ENCODE results near the gene CYP26A1.
A peak's percentile ranks its signal among the peaks of the same experiment; 100 is the strongest.

Gene CYP26A1

GRCh38 chr10:93061594-93062513 lies 11.8 kb upstream of the CYP26A1 start:
- no peaks in the 10 kb centered on the region for H3K9me3 Mint-ChIP-seq (ENCODE audit: low read depth)
- peaks cover 23% of the 10 kb centered on the region for H3K4me1 Mint-ChIP-seq (ENCODE audit: low read depth)
- H3K27me3 Mint-ChIP-seq, result peaks cover 22% of the 10 kb centered on the region
- peaks cover 16% of the 10 kb centered on the region for H3K36me3 Mint-ChIP-seq
- no peak overlapping the region for H3K27ac Mint-ChIP-seq
- peak overlapping the region; percentile 77 for H3K4me3 Mint-ChIP-seq

GRCh38 chr10:93062514-93063143 lies 11.1 kb upstream of the CYP26A1 start:
- Mint-ChIP-seq H3K9me3 (ENCODE audit: low read depth) (no peaks in the 10 kb centered on the region), H3K27me3 (peaks cover 29% of the 10 kb centered on the region), H3K36me3 (peaks cover 12% of the 10 kb centered on the region), H3K4me1 (ENCODE audit: low read depth) (peaks cover 23% of the 10 kb centered on the region), H3K4me3 (peak overlapping the region; percentile 77), H3K27ac (no peak overlapping the region)

GRCh38 chr10:93063144-93063976 lies 10.3 kb upstream of the CYP26A1 start:
- Mint-ChIP-seq H3K36me3 (peaks cover 8% of the 10 kb centered on the region), H3K9me3 (ENCODE audit: low read depth) (no peaks in the 10 kb centered on the region), H3K4me1 (ENCODE audit: low read depth) (peaks cover 25% of the 10 kb centered on the region), H3K27ac (no peak overlapping the region), H3K27me3 (peaks cover 32% of the 10 kb centered on the region), H3K4me3 (peak overlapping the region; percentile 58)

GRCh38 chr10:93063977-93064660 lies 9.6 kb upstream of the CYP26A1 start:
- H3K4me1 Mint-ChIP-seq (ENCODE audit: low read depth), result peaks cover 30% of the 10 kb centered on the region
- peaks cover 3% of the 10 kb centered on the region for H3K36me3 Mint-ChIP-seq
- H3K4me3 Mint-ChIP-seq, result peak overlapping the region; percentile 58
- peaks cover 40% of the 10 kb centered on the region for H3K27me3 Mint-ChIP-seq
- no peaks in the 10 kb centered on the region for H3K9me3 Mint-ChIP-seq (ENCODE audit: low read depth)
- no peak overlapping the region for H3K27ac Mint-ChIP-seq

GRCh38 chr10:93064874-93065660 lies 8.6 kb upstream of the CYP26A1 start:
- no peak overlapping the region for H3K27ac Mint-ChIP-seq
- no peak overlapping the region for H3K4me3 Mint-ChIP-seq
- H3K9me3 Mint-ChIP-seq (ENCODE audit: low read depth), result no peaks in the 10 kb centered on the region
- peaks cover 27% of the 10 kb centered on the region for H3K4me1 Mint-ChIP-seq (ENCODE audit: low read depth)
- peaks cover 40% of the 10 kb centered on the region for H3K27me3 Mint-ChIP-seq
- H3K36me3 Mint-ChIP-seq, result no peaks in the 10 kb centered on the region

- no peak overlapping the region for H3K27ac Mint-ChIP-seq
- H3K9me3 Mint-ChIP-seq (ENCODE audit: low read depth), result no peaks in the 10 kb centered on the region
- H3K4me1 Mint-ChIP-seq (ENCODE audit: low read depth), result peaks cover 27% of the 10 kb centered on the region
- no peaks in the 10 kb centered on the region for H3K36me3 Mint-ChIP-seq
- peaks cover 44% of the 10 kb centered on the region for H3K27me3 Mint-ChIP-seq
- no peak overlapping the region for H3K4me3 Mint-ChIP-seq
These were observed 7.8 kb upstream of the CYP26A1 start for GRCh38 chr10:93065675-93066543.

- Mint-ChIP-seq H3K4me1 (ENCODE audit: low read depth) (peaks cover 27% of the 10 kb centered on the region), H3K36me3 (no peaks in the 10 kb centered on the region), H3K9me3 (ENCODE audit: low read depth) (no peaks in the 10 kb centered on the region), H3K4me3 (no peak overlapping the region), H3K27ac (no peak overlapping the region), H3K27me3 (peaks cover 46% of the 10 kb centered on the region)
These were observed 7.2 kb upstream of the CYP26A1 start for GRCh38 chr10:93066544-93066913.

- no peaks in the 10 kb centered on the region for H3K9me3 Mint-ChIP-seq (ENCODE audit: low read depth)
- peaks cover 48% of the 10 kb centered on the region for H3K27me3 Mint-ChIP-seq
- no peaks in the 10 kb centered on the region for H3K36me3 Mint-ChIP-seq
- H3K4me1 Mint-ChIP-seq (ENCODE audit: low read depth), result peaks cover 29% of the 10 kb centered on the region
- H3K27ac Mint-ChIP-seq, result no peak overlapping the region
- no peak overlapping the region for H3K4me3 Mint-ChIP-seq
These were observed 6.0 kb upstream of the CYP26A1 start for GRCh38 chr10:93067443-93068365.

GRCh38 chr10:93068411-93069244 lies 5.1 kb upstream of the CYP26A1 start:
- Mint-ChIP-seq H3K27ac (no peak overlapping the region), H3K4me3 (no peak overlapping the region), H3K27me3 (peaks cover 48% of the 10 kb centered on the region), H3K36me3 (no peaks in the 10 kb centered on the region), H3K4me1 (ENCODE audit: low read depth) (peaks cover 27% of the 10 kb centered on the region), H3K9me3 (ENCODE audit: low read depth) (no peaks in the 10 kb centered on the region)

GRCh38 chr10:93069245-93069561 lies 4.5 kb upstream of the CYP26A1 start:
- Mint-ChIP-seq H3K27me3 (peaks cover 48% of the 10 kb centered on the region), H3K4me3 (no peak overlapping the region), H3K9me3 (ENCODE audit: low read depth) (no peaks in the 10 kb centered on the region), H3K4me1 (ENCODE audit: low read depth) (peaks cover 26% of the 10 kb centered on the region), H3K36me3 (no peaks in the 10 kb centered on the region), H3K27ac (no peak overlapping the region)

- Mint-ChIP-seq H3K4me1 (ENCODE audit: low read depth) (peaks cover 30% of the 10 kb centered on the region), H3K4me3 (peak overlapping the region; percentile 4), H3K36me3 (no peaks in the 10 kb centered on the region), H3K27me3 (peaks cover 44% of the 10 kb centered on the region), H3K27ac (no peak overlapping the region), H3K9me3 (ENCODE audit: low read depth) (no peaks in the 10 kb centered on the region)
These were observed 3.1 kb upstream of the CYP26A1 start for GRCh38 chr10:93070378-93071176.

Measured in activated naive CD8-positive, alpha-beta T cell (primary cell).